Measurements from ENCODE around the gene LCLAT1.
"Not testable (repeated sequence)": the region's sequence is repeated elsewhere in the genome, so short reads cannot be mapped to it uniquely, and the experiment has no call there.

LCLAT1 gene

GRCh38 chr2:30454571-30454970 is 7.5 kb downstream of the LCLAT1 start:
- DNase-seq (ENCODE audit: low read depth, low spot score): no peak

DNA sequence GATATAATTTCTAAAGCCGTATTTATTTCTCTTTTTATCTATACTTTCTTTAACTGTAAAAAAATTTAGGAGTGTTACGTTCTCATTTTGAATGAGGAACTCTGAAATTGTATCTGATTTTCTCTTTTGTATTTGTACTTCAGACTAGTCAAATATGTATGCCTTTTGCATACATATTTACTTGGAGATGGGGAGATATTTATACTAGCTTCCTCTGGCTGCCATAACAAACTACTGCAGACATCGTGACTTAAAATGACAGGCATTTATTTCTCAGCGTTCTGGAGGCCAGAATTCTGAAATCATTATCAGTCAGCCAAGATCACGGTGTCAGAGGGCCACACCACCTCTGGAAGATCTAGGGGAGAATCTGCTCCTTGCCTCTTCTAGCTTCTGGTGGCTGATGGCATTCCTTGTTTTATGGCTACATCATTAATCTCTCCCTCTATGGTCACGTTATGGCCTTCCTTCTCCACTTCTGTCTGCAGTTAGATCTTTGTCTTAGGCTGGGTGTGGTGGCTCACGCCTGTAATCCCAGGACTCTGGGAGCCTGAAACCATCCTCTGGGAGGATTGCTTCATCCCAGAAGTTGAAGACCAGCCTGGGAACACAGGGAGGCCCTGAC is 8.2 kb downstream of the LCLAT1 start:
- DNase-seq (ENCODE audit: low read depth, low spot score): no peak

GRCh38 chr2:30456106-30456505 is 9.1 kb downstream of the LCLAT1 start:
- DNase-seq (ENCODE audit: low read depth, low spot score): no peak

DNA sequence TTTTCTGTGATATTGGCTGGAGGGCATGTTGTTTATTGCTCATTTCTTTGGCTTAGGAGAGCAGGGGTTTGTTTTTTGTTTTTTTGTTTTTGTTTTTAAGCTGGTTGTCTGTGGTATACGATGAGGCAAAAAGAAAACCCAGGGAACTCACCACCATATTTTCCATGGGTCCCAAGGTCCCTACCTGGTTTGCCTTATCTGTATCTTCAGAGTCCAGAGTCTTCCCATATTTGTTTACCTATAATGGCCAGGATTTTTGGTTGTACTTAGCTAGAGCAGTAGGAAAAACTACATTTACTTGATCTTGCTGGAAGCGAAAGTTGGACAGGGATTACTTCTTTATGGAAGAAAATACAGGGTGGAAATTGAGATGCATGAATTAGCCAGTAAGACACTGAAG is 9.5 kb downstream of the LCLAT1 start:
- no peak for DNase-seq (ENCODE audit: low read depth, low spot score)

DNA sequence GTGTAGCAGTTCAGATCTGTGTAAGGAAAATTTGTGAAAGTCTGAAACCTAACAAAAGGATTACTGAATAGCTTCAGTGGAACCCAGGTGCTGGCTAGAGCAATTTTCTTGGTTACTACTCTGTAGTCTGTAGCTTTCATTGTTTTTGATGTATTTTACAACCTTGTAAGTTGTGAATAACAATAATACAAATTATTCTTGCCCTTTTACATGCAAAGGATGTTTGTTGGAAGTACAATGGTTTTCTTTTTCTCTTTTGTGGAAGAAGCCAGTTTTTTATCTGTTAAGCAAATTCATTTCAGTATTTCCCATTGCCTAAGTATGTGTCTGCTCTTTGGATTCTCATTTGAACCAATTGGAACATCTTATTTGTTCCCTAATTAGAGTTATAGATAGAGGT is 10.2 kb downstream of the LCLAT1 start:
- no peak for DNase-seq (ENCODE audit: low read depth, low spot score)

GRCh38 chr2:30459140-30459539 is 12.1 kb downstream of the LCLAT1 start:
- no peak for DNase-seq (ENCODE audit: low read depth, low spot score)

- DNase-seq (ENCODE audit: low read depth, low spot score): no peak
Measured at GRCh38 chr2:30462131-30462857, 15.2 kb downstream of the LCLAT1 start.

DNA sequence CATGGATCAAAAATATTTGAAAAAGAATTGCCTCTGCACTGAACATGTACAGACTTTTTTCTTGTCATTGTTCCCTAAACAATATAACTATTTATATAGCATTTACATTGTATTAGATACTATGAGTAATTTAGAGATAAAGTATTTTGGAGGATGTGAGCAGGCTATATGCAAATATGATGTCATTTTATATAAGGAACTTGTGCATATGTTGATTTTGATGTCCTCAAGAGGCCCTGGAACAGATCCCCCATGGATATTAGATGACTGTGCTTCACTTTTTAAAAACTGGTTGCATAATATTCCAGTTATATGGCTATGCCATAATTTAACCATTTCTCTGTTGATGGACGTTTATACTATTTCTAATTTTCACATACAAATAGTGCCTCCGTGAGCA is 16.5 kb downstream of the LCLAT1 start:
- DNase-seq (ENCODE audit: low read depth, low spot score): no peak

DNA sequence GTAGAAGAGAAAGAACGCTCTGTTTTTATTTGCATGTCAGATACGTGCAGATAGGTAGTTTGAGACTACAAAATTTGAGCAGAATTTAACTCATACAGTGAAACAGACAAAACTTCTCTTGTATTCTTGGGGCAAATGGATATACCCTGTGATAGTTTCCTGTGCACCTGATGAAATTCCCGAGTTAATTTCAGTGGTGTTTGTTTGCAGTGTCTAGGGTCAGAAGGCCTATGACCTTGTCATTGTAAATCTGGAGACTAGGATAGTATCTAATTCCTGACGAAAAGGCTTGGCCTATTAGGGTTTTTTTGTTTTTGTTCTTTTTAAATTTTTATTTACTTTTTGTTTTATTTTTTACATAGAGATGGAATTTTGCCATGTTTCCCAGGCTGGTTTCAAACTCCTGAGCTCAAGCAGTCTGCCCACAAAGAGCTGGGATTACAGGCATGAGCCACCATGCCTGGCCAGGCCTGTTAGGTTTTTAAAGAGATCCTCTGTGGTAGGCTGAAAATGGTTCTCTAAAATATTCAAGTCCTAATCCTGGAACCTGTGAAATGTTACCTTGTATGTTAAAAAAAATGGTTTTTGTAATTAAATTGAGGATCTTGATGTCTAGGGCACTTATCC is 17.6 kb downstream of the LCLAT1 start:
- DNase-seq (ENCODE audit: low read depth, low spot score): no peak

DNA sequence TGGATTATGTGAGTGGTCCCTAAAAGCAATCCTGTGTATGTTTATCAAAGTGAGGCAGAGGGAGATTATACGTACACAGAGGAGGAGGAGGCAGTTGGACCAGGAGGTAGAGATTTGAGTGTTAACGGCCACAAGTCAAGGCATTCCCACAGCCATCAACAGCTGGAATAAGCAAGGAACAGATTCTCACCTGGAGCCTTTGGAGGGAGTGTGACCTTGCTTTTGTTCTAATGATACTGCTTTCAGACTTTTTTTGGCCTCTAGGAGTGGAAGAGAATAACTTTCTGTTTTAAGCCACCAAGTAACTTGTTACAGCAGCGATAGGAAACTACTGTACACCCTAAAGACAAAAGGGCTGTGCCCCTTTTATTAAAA is 18.1 kb downstream of the LCLAT1 start:
- no peak for DNase-seq (ENCODE audit: low read depth, low spot score)

- DNase-seq (ENCODE audit: low read depth, low spot score): no peak
Measured at GRCh38 chr2:30466216-30466615, 19.2 kb downstream of the LCLAT1 start.

- DNase-seq (ENCODE audit: low read depth, low spot score): not testable (repeated sequence)
Measured at GRCh38 chr2:30467062-30467826, 20.2 kb downstream of the LCLAT1 start.

DNA sequence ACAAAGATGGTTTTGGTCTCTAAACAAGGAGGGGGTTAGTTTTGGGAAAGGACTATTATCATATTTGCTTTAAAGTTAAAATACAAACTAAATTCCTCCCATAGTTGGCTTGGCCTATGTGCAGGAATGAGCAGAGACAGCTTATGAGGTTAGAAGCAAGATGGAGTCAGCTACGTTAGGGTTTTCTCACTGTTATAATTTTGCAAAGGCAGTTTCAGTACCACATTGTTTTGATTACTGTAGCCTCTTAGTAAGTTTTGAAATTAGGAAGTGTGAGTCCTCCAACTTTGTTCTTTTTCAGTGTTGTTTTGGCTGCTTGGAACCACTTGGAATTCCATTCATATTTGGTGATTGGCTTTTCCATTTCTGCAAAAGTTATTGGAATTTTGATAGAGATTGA is 23.4 kb downstream of the LCLAT1 start:
- no peak for DNase-seq (ENCODE audit: low read depth, low spot score)

DNA sequence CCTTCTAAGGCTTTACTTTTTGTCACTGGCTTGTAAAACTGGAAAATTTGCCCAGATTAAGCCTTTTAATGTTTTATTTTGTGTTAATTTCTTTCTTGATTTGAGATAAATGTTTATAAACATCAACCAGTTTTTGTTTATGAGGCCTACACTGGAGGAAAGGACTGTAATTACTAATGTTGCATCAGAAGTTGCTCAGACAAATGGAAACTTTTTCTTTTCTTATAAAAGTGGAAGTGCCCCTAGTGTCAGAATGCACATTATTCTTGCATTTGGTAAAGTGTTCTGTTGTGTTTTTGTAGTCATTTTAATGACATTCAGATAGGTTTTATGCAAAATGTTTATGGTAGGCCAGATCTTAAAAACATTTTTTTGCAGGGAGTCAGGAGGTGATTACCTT is 25.3 kb downstream of the LCLAT1 start:
- DNase-seq (ENCODE audit: low read depth, low spot score): no peak

DNA sequence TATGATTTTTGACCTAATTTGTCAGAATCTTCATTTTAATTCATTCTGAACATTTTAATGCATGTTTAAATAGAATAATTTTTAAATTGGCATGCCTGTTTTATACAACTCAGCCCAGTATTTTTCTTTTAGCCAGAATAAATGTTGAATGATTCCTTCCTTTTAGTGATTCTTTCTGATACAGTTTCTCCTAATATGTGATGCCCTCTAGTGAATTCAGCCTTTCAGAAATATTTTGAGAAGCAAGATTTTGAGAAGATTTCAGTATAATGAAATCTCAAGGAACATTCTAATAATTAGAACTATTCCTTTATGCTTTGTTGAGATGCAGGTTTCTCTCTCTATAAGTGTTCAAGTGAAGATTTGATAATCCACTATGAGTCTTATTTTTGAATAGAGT is 28.5 kb downstream of the LCLAT1 start:
- no peak for DNase-seq (ENCODE audit: low read depth, low spot score)

DNA sequence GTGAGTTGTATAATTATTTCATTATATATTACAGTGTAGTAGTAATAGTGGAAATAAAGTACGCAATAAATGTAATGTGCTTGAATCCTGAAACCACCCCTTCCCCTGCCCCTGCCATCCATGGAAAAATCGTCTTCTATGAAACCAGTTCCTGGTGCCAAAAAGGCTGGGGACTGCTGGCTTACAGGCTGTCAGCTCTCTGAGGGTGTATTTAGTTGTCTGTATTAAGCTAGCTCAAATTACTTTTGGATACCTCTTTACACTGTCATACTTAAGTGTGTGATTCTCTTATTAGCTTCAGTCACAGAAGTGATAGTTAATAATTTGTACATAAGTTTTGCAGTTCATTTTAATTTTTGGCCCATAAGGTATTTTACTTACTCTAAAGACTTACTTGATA is 29.6 kb downstream of the LCLAT1 start:
- DNase-seq (ENCODE audit: low read depth, low spot score): no peak

GRCh38 chr2:30480703-30481322 is 33.8 kb downstream of the LCLAT1 start:
- DNase-seq (ENCODE audit: low read depth, low spot score): no peak

- no peak for DNase-seq (ENCODE audit: low read depth, low spot score)
Measured at GRCh38 chr2:30481323-30481800, 34.3 kb downstream of the LCLAT1 start.

GRCh38 chr2:30482011-30482410 is 35.0 kb downstream of the LCLAT1 start:
- no peak for DNase-seq (ENCODE audit: low read depth, low spot score)

DNA sequence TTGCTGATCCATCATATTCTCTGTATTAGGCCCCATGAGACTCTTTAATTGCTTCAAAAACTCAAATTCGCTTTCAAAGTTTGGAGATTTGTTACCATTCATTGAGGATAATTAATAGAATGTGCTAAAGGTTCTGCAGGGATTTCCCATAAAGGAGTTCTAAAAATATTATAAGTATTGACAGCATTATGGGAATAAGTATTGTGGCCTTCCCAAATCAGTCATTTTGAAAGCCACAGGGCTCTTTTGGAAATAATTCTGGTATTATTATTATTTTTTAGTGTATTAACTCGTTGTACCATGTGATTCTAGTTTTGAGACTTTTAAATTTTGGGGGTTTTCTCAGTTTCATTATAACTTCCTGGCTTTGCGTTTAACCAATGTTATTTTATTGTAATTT is 37.1 kb downstream of the LCLAT1 start:
- DNase-seq (ENCODE audit: low read depth, low spot score): no peak

DNA sequence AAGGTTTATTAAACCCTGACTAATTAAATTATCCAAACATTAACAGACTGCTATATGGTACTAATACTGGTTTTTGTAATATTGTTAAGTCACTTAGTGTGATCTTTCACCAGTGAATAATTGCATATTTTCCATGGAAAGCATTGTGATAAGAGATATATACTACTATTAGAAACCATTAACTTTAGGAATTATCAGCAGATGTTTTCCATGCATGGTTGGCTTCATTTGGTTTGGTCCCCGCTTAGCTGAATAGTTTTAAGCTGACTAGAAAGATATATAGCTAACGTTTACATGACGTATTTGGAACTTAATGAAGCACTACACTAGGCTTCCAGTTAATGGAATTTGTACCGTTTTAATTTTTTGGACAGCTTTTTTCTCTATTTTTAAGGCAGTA is 37.9 kb downstream of the LCLAT1 start:
- no peak for DNase-seq (ENCODE audit: low read depth, low spot score)

DNA sequence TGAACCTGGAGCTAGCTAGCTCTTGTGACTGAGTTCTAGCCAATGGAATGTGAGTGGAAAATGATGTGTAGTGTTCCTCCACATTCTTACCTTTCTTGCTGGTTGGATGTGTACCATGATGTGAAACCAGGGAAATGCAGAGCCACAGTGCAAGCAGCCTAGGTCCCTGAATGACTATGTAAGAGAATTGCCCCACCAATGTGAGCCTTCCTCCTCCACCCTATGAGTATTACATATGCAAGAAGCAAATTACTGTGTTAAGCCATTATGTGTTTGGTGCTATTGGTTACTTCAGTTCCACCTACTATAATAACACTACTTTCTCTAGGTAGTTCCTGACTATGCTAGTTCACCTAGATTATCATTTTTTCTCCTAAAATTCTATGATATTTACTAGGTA is 39.6 kb downstream of the LCLAT1 start:
- DNase-seq (ENCODE audit: low read depth, low spot score): no peak
